ENCODE measurements around the gene AGBL4. TPM values are rescaled to one million over a fixed set of nuclear protein-coding genes. Genes with fewer than 3 reads are reported as not detected.

The AGBL4 gene
- total RNA-seq, 2 donors from 2014 or later = not detected

- Histone ChIP-seq H3K4me3 (no peak overlapping the region), H3K9me3 (no peaks in the 10 kb centered on the region), H3K27ac (no peak overlapping the region), H3K27me3 (replicated peaks; ENCODE audit: insufficient read depth) (no peaks in the 10 kb centered on the region), H3K4me1 (ENCODE audit: control insufficient read depth in 1 of 2, low read depth in 2 of 2) (no peaks in the 10 kb centered on the region), H3K36me3 (no peaks in the 10 kb centered on the region)
- DNase-seq (ENCODE audit: low spot score) (no peak), ATAC-seq (ENCODE audit: insufficient number of reproducible peaks, low FRiP score, low read depth) (no peak)
- no peak for TF ChIP-seq CTCF (IDR thresholded peaks at IDR 0.05)
Observed at GRCh38 chr1:49541096-49541752, 482.5 kb downstream of the AGBL4 start.

GRCh38 chr1:49527606-49528305 lies 496.0 kb downstream of the AGBL4 start:
- Histone ChIP-seq H3K4me3 (no peak overlapping the region), H3K27me3 (replicated peaks; ENCODE audit: insufficient read depth) (no peaks in the 10 kb centered on the region), H3K36me3 (no peaks in the 10 kb centered on the region), H3K9me3 (no peaks in the 10 kb centered on the region), H3K4me1 (ENCODE audit: control insufficient read depth in 1 of 2, low read depth in 2 of 2) (no peaks in the 10 kb centered on the region), H3K27ac (no peak overlapping the region)
- no peak for ATAC-seq (ENCODE audit: insufficient number of reproducible peaks, low FRiP score, low read depth)
- no peak for DNase-seq (ENCODE audit: low spot score)
- TF ChIP-seq CTCF (IDR thresholded peaks at IDR 0.05) = no peak

- Histone ChIP-seq H3K27me3 (replicated peaks; ENCODE audit: insufficient read depth) (no peaks in the 10 kb centered on the region), H3K9me3 (no peaks in the 10 kb centered on the region), H3K36me3 (no peaks in the 10 kb centered on the region), H3K4me3 (no peak overlapping the region), H3K27ac (no peak overlapping the region), H3K4me1 (ENCODE audit: control insufficient read depth in 1 of 2, low read depth in 2 of 2) (no peaks in the 10 kb centered on the region)
- DNase-seq (ENCODE audit: low spot score) = no peak
- no peak for ATAC-seq (ENCODE audit: insufficient number of reproducible peaks, low FRiP score, low read depth)
- no peak for TF ChIP-seq CTCF (IDR thresholded peaks at IDR 0.05)
Observed at GRCh38 chr1:49526672-49527071, 497.1 kb downstream of the AGBL4 start.

DNA sequence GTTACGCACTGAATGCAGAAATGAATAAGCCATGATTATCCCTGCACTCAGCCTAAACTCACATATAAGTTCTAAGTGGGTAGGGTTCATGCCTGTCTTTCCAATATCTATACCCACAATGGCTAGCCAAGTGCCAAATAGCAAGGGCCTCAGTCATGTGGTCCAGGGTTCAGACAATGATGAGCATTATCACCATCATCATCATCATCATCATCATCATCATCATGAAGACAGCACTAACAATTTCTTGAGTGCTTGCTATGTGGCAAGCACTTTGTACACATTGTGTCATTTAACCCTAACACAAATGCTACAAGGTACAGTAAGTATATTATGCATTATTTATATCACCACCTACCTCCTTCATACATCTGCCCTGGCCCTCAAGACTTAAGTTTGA lies 500.0 kb downstream of the AGBL4 start:
- no peak for DNase-seq (ENCODE audit: low spot score)
- H3K36me3 ChIP-seq = no peaks in the 10 kb centered on the region
- no peaks in the 10 kb centered on the region for H3K4me1 ChIP-seq (ENCODE audit: control insufficient read depth in 1 of 2, low read depth in 2 of 2)
- H3K27ac ChIP-seq = no peak overlapping the region
- no peaks in the 10 kb centered on the region for H3K27me3 ChIP-seq (replicated peaks; ENCODE audit: insufficient read depth)
- H3K4me3 ChIP-seq = no peak overlapping the region
- H3K9me3 ChIP-seq = no peaks in the 10 kb centered on the region
- ATAC-seq (ENCODE audit: insufficient number of reproducible peaks, low FRiP score, low read depth) = no peak
- TF ChIP-seq CTCF (IDR thresholded peaks at IDR 0.05) = no peak

DNA sequence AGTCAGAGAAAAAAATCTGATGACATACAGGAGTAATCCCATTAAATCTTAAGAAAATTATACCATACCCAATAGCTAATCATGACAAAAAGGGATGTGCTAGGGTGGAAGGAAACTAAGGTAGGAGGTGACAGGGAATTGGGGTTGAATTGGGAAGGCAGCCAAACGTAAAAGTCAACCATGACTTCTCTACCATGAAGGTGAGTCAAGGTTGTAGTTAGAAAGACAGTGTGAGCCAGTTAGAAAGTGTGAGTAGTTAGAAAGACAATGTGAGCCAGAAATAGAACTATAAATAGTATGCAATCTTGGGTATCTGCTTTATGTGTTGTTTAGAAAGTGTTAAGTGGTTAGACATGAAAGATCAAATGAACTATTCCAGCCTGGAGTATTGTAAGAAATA lies 556.8 kb downstream of the AGBL4 start:
- Histone ChIP-seq H3K9me3 (no peaks in the 10 kb centered on the region), H3K27ac (no peak overlapping the region), H3K36me3 (no peaks in the 10 kb centered on the region), H3K4me1 (ENCODE audit: control insufficient read depth in 1 of 2, low read depth in 2 of 2) (no peaks in the 10 kb centered on the region), H3K4me3 (no peak overlapping the region), H3K27me3 (replicated peaks; ENCODE audit: insufficient read depth) (no peaks in the 10 kb centered on the region)
- no peak for TF ChIP-seq CTCF (IDR thresholded peaks at IDR 0.05)
- ATAC-seq (ENCODE audit: insufficient number of reproducible peaks, low FRiP score, low read depth) = no peak
- DNase-seq (ENCODE audit: low spot score) = no peak
